ENCODE measurements around the gene TRIM42.

TRIM42 gene

DNA sequence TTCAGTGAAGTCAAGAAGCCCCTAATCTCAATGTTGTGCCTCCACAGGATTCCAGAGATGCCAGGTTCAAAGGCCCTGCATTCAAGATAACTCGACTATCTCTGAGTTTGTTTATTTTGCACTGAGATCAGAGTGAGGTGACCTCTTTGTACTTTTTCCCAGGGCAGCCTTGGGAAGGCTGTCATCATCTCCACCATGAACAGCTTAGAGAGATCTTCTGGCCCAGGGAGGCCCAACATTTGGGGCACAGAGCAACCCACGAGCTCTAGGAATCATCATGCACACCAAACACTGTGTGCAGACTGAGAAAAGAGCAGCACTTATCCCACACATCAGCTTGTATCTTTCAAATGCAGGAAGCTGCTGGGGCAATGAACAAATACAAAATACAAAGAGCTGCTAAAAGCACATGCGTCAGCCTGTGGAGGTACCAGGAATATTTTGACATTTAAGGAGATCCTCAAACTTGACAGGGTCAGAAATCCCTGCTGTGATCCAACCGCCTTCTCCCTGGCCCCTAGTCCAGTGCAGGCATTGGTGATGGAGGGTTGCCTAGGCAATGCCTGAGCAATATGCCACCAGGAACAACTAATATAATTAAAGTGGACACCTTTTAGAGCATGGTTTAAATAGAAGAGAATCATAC lies 33.6 kb downstream of the TRIM42 start:
- DNase-seq = no peak

DNA sequence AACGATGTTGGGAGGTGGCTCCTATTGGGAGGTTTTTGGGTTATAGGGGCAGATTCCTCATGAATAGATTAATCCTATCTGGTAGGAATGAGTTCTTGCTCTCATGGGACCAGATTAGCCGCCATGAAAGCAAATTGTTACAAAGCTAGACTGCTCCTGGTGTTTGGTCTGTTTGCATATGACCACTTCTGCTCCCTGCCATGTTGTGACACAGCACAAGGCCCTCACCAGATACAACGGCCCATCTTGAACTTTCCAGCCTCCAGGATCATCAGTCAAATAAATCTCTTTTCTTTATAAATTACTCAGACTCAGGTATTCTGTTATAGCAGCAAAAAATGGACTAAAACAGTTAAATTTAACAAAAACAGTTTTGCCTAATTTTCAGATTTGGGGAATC lies 34.4 kb downstream of the TRIM42 start:
- no peak for DNase-seq

DNA sequence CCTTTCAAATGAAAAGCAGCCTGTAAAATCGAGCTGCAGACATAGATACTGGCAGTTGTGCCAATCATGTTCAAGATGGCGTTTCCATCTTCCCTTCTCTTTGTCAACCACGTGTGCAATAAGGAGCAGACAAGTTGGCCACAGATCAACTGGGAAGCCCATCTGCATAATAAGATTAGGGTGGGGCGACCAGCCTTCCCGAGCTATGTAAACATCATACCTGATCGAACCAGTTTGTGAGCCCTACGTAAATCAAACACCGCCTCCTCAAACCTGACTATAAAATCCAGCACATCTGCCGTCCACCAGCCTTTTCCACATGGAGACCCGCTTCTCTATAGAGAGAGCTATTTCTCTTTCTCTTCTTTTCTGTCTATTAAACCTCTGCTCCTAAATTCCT lies 37.2 kb downstream of the TRIM42 start:
- DNase-seq = no peak

DNA sequence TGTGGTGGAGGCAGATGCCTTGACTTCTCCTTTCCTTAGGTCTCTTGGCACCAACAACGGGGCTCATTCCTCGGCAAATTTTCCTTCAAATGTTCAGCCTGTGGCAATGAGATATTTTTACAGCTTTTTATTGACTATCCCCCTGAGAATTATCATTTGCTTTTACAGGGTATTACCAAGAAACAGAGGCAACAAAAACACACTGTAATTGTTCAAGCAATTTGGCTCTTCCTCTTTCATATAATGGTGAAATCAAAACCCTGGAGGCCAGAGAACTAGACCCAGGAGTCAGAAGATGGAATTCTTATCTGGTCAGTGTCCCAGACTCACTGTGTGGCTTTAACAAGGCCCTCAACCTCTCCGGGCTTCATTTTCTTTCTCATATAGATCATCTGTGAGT lies 40.1 kb downstream of the TRIM42 start:
- DNase-seq = no peak

DNA sequence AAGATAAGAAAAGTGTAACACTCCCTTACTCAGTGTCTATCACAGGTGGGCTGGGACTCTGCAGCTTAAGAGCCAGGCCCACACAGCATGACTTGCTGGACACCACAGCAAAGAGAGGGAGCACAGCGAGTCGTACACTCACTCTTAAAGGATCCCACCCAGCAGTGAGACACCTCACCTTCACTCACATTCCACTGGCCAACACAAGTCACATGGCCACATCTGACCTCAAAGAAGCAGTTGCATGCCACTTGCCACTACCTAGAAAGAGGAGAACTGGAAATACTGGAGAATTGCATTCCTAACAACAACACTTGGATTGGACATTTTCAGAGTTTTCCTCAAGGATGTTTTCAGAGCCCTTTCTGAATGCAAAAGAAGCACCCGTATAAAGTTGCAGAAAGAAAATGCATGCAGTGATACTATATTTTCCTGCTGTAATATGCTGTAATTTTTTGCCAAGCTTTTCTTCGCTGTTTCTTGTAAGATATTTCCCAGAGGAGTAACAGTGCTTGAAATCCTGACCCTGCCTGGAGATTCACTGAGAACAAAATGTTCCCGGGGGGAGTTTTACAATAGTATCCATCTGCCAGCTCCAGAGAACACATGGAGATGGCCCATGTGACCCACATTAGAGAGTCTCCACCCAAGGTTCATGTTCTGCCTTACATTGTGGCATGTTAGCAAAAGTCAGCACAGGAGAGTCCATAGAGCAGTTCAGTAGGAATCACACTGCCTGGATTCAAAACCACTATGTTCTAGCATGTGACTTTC lies 42.2 kb downstream of the TRIM42 start:
- DNase-seq = no peak

DNA sequence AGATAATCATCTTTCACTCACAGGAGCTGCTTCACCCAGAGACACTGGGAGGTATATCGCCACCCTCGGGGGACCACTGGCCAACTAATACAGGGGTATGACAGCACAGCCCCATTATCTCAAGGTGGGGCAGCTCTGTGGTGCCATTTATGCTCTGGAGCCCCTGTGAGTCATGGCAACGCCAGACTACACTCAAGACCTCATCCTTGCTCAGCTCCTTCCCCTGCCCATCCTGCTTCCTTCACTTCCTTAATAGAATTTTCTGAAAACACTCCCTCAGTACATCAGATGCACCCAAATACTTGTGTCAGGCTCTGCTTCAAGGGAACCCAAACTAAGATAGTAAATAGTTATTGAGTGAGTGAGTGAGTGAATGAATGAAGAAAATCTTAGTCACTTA lies 45.7 kb downstream of the TRIM42 start:
- no peak for DNase-seq

DNA sequence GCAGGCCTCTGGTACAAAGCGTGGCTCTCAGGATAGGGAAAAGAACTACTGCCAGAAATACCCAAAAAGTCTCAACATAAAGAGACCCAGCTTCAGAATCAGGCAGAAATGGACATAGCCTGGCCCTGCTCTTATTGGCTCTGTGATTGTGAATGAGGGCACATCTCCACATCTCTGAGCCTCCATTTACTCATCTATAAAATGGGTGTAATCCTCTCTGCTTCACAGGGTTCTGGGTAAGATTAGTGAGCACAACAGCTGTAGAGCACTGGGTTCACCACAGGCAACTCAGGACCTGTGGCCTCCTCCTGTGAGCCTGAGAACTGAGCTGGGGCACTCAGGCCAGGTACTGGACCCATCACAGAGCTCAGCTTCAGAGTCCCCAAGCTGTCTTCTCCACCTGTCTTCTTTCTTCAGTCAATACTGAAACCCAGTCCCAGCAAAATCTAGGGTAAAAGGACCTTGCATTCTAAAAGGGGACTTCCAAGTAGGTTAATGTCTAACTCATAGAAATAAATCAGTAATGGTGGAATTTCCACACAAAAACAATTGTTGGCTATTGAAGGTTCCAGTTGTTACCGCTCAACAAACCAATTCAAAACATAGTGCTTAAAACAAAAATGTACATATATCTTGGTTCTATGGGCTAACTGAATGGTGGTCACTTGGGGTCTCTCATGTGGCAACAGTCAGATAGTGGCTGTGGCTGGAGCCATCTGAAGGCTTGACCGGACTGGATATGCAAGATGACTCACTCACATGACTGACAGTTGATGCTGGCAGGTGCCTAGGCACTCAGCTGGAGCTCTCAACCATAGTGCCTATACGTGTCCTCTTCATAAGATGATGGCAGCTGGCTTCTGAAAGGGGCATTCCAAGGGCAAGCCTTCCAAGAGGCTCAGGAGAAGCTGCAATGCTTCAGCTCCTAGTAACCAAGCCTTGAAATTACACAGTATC lies 47.3 kb downstream of the TRIM42 start:
- DNase-seq = no peak

DNA sequence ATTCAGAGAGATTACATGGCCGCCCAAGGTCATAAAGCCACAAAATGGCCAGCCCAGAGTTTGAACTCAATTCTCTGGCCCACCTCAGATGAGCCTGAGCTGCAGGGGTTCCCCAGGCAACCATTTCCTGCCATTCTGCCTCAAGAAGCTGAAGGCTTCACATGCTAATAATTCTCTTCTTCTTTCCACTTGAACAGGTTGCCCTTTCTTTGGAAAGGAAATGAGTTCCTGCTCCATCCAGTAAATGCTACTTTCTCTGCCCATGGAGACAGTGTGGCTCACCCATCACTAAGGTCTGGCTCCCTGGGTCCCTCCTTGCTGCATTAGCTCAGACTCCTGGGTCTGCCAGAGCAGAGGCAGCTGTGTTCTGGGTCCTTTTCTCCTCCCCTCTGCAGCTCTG lies 48.2 kb downstream of the TRIM42 start:
- no peak for DNase-seq

DNA sequence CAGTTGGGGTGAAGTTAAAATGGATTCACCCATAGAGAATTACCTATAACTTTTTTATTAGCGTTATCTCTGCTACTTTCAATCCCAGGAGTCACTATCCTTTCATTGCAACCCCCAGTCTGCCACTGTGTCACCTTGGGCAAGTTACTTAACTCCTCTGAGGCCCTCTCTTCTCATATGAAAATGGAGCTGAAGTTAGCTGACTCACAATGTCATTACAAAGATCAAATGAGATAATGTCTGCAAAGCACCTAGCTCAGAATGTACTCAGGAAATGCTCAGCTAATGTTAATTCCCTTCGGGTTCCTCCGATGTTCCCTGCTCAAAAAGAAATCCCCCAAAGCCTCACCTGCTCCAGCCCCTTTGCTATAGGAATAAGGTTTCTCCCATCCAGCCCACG lies 50.0 kb downstream of the TRIM42 start:
- no peak for DNase-seq

DNA sequence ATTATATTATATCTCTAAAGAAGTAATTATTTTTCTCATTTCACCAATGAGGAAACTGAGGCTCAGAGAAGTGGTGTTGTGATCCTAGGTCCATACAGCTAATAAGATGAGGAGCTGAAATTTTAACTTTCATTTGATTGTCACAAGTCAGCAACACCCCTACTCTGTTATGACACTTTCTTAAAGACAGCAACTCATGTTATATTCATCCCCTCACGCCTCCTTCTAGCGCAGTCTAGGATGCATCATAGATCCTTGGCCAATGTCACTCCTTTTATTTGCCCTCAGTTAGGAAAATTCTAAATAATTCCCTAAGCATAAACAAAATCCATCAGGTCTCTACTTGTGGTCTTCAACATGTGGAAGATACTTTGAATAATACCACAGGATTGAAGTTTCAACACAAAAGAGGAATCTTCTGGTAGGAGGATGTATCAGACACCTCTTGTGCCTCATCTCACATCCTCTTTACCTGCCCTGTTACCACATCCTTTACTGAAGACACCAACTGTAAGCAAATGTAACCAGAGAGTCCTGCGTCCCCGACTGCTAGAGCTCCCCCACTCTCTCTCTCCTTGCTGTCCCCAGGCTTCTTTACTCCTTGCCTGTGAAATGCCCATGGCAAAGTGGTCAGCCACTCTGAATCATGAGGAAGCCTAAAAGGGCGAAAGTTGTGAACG lies 53.7 kb downstream of the TRIM42 start:
- no peak for DNase-seq

DNA sequence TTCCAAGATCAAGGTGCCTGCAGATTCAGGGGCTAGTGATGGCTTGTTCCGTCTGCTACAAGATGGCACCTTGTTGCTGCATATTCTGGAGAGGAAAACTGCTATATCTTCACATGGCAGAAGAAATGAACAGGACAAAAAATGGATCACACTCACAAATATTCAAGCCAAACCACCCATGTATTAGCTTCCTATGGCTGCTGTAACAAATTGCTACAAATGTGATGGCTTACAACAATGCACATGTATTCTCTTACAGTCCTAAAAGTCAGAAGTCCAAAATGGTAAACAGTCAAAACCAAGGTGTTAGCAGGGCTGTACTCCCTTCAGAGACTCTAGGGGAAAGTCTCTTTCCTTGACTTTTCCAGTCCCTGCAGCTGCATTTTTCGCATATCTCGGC lies 55.8 kb downstream of the TRIM42 start:
- no peak for DNase-seq

DNA sequence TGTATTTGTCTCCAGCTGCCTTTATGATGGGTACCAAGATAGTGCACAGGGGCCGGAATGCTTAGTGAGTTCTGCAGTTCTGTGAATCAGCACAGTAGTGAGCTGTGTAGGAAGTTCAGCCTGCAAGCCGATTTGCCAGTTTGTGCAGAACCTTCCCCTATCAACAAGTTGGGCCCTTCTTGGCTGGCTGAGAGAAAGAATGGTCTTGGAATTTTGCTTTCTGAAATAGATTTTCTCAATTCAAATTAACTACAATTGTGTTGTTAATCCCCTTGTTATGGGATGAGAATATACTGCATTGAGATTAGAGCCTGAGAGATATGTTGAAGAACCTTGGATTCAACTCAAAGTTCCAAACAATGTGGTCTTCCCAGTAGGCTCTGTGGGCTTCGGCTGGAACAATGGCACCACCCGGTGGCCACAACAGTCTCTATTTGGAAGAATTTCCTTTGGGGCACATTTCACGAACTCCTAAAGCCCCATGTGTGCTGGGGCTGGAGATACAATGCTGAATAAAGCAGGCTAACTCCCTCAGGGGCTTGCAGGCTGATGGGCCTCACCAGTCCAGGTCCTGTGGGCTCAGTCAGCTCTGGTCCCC lies 59.1 kb downstream of the TRIM42 start:
- no peak for DNase-seq

DNA sequence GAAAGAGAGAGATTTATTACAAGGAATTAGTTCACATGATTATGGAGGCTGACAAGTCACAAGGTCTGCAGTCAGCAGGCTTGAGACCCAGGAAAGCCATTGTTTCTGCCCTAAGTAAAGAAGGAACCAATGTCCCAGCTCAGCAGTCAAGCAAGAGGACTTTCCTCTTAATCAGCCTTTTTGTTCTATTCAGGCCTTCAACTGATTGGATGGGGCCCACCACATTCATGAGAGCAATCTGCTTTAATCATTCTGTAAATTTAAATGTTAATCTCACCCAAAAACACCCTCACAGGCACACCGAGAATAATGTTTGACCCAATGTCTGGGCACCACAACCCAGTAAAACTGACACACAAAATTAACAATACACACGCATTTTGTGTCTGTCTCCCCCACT lies 64.3 kb downstream of the TRIM42 start:
- DNase-seq = no peak

DNA sequence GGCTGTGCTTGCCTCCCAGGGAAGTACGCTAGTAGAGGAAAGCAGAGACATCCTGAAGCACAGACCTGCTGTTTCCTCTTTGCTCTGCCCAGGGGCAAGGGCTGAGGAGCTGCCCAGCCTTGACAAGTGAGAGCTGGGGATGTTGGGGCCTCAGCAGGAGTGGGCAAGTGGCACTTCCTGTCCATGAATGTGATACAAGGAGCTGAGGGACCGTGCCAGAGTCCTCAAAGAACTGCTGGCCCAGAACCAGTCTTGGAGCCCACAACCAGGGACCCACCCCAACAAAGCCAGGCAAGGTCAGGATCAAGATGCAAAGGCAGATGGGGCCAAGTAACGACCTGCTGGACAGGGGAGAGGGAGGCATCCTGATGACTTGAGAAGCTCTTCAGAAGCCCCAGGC lies 70.3 kb downstream of the TRIM42 start:
- DNase-seq = no peak

DNA sequence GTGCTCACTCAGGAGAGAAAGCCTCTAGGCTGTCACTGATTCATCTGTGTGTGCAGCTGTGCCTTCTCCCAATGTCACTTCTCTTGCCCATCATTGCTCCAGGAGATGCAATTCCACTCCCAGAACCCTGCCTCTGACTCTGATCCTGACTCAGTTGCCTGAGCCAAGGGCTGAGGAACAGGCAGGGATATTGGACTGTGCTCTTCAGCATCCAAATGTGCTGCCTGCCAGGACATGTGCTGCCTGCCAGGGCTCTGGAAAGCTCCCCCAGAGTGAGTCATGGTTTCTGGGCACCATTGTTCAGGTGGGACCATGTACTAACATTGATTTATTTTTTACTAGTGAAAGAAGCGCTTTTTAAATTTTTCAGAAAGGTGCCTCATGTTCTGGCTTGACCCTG lies 71.0 kb downstream of the TRIM42 start:
- no peak for DNase-seq
